SK-N-MC (cell line): ENCODE measurements around the gene DYNC1I1.

Source experiments
- EZH2 ChIP-seq: fragments of 200-600 bp; sonication (generic); IDR thresholded peaks from one replicate; pipeline ENCODE4 v1.6.1; 2017; ENCODE audit warnings: antibody characterized with exemption
- POLR2AphosphoS5 ChIP-seq: IDR thresholded peaks from 2 replicates; pipeline ENCODE4 v1.6.1; 2012; ENCODE audit warnings: mild to moderate bottlenecking, low read depth, low read length, borderline replicate concordance

- no peak for TF ChIP-seq POLR2AphosphoS5
- no peak for TF ChIP-seq EZH2
Observed at GRCh38 chr7:95989301-95989700, 216.9 kb downstream of the DYNC1I1 start.
